Measurements from ENCODE around the gene PKIB. TPM values are rescaled to one million over a fixed set of nuclear protein-coding genes. Genes with fewer than 3 reads are reported as not detected.
"Not testable (repeated sequence)": the region's sequence is repeated elsewhere in the genome, so short reads cannot be mapped to it uniquely, and the experiment has no call there.

Gene PKIB
- total RNA-seq, 1 donor from 2014 or later: 74.6 TPM

DNA sequence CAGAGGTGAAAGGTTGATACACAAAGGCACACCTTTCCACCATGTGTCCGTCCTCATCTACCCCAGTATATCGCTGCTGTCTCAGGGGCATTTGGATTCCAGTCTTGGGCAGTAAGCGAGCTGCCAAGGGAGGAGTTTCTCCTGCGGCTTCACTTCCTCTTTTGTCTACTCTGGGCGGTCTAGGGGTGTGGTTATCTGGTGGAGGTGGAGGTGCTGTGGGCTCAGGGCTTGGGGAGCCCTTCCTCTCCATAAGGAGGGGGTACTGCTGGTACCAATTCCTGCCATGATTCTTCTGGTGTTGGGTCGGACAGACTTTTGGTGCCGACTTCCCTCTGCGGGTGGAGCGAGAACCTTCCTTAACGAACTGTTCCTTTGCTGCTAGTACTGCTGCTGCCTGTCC lies 137.4 kb downstream of the PKIB start:
- no peaks in the 10 kb centered on the region for H3K27me3 ChIP-seq (ENCODE audit: insufficient read depth, low read length)
- no peak overlapping the region for H3K27ac Mint-ChIP-seq (ENCODE audit: unreplicated experiment)
- H3K4me3 ChIP-seq (ENCODE audit: insufficient read depth, low read depth, low read length): no peak overlapping the region
- no peaks in the 10 kb centered on the region for H3K4me1 ChIP-seq (ENCODE audit: insufficient read depth, low read length)
- no peaks in the 10 kb centered on the region for H3K36me3 Mint-ChIP-seq (ENCODE audit: low read depth, unreplicated experiment)
- H4K20me1 ChIP-seq (ENCODE audit: insufficient read depth, low read length): no peaks in the 10 kb centered on the region
- no peak overlapping the region for H3K9ac ChIP-seq (ENCODE audit: low read length)
- no peak overlapping the region for H3K4me3 Mint-ChIP-seq (ENCODE audit: unreplicated experiment)
- H3K27ac ChIP-seq (ENCODE audit: low read depth, low read length): no peak overlapping the region
- no peak overlapping the region for H2AFZ ChIP-seq (ENCODE audit: low read depth, low read length)
- TF ChIP-seq, protein P1, sequence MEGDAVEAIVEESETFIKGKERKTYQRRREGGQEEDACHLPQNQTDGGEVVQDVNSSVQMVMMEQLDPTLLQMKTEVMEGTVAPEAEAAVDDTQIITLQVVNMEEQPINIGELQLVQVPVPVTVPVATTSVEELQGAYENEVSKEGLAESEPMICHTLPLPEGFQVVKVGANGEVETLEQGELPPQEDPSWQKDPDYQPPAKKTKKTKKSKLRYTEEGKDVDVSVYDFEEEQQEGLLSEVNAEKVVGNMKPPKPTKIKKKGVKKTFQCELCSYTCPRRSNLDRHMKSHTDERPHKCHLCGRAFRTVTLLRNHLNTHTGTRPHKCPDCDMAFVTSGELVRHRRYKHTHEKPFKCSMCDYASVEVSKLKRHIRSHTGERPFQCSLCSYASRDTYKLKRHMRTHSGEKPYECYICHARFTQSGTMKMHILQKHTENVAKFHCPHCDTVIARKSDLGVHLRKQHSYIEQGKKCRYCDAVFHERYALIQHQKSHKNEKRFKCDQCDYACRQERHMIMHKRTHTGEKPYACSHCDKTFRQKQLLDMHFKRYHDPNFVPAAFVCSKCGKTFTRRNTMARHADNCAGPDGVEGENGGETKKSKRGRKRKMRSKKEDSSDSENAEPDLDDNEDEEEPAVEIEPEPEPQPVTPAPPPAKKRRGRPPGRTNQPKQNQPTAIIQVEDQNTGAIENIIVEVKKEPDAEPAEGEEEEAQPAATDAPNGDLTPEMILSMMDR (IDR thresholded peaks at IDR 0.05; ENCODE audit: insufficient read depth, low read depth, low read length): no peak
- no peak for TF ChIP-seq EZH2 (IDR thresholded peaks at IDR 0.05; ENCODE audit: insufficient read depth, low read length)
- no peaks in the 10 kb centered on the region for H3K36me3 ChIP-seq (ENCODE audit: insufficient read depth, low read length)
- no peak for FAIRE-seq
- H3K4me2 ChIP-seq (ENCODE audit: low read length): no peak overlapping the region
- H3K27me3 Mint-ChIP-seq (ENCODE audit: low read depth, unreplicated experiment): no peaks in the 10 kb centered on the region
- no peak for DNase-seq (ENCODE audit: low read depth)
- H3K9me3 ChIP-seq (ENCODE audit: insufficient read depth, low read depth, low read length): no peaks in the 10 kb centered on the region
- no peaks in the 10 kb centered on the region for H3K79me2 ChIP-seq (ENCODE audit: insufficient read depth, low read length)
- peaks cover 7% of the 10 kb centered on the region for H3K9me3 Mint-ChIP-seq (ENCODE audit: unreplicated experiment)
- H3K4me1 Mint-ChIP-seq (ENCODE audit: low read depth, unreplicated experiment): no peaks in the 10 kb centered on the region

DNA sequence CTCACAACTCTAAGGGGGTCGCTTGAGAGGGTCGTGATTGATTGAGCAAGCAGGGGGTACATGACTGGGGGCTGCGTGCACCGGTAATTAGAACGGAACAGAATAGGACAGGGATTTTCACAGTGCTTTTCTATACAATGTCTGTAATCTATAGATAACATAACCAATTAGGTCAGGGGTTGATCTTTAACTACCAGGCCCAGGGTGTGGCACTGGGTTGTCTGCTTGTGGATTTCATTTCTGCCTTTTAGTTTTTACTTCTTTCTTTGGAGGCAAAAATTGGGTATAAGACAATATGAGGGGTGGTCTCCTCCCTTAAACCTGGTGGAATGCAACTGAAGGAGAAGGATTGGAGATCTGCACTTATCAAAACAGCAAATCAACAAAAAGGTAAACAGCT lies 138.7 kb downstream of the PKIB start:
- not testable (repeated sequence) for H3K9me3 ChIP-seq (ENCODE audit: insufficient read depth, low read depth, low read length); H3K9ac ChIP-seq (ENCODE audit: low read length); H3K4me1 ChIP-seq (ENCODE audit: insufficient read depth, low read length); H3K4me2 ChIP-seq (ENCODE audit: low read length); H4K20me1 ChIP-seq (ENCODE audit: insufficient read depth, low read length); H3K27me3 ChIP-seq (ENCODE audit: insufficient read depth, low read length); H3K27ac ChIP-seq (ENCODE audit: low read depth, low read length); H3K4me3 ChIP-seq (ENCODE audit: insufficient read depth, low read depth, low read length); H3K27me3 Mint-ChIP-seq (ENCODE audit: low read depth, unreplicated experiment); H3K9me3 Mint-ChIP-seq (ENCODE audit: unreplicated experiment); H3K4me1 Mint-ChIP-seq (ENCODE audit: low read depth, unreplicated experiment); H3K27ac Mint-ChIP-seq (ENCODE audit: unreplicated experiment); FAIRE-seq; H3K36me3 ChIP-seq (ENCODE audit: insufficient read depth, low read length); H2AFZ ChIP-seq (ENCODE audit: low read depth, low read length); DNase-seq (ENCODE audit: low read depth); H3K79me2 ChIP-seq (ENCODE audit: insufficient read depth, low read length); H3K4me3 Mint-ChIP-seq (ENCODE audit: unreplicated experiment); H3K36me3 Mint-ChIP-seq (ENCODE audit: low read depth, unreplicated experiment)

DNA sequence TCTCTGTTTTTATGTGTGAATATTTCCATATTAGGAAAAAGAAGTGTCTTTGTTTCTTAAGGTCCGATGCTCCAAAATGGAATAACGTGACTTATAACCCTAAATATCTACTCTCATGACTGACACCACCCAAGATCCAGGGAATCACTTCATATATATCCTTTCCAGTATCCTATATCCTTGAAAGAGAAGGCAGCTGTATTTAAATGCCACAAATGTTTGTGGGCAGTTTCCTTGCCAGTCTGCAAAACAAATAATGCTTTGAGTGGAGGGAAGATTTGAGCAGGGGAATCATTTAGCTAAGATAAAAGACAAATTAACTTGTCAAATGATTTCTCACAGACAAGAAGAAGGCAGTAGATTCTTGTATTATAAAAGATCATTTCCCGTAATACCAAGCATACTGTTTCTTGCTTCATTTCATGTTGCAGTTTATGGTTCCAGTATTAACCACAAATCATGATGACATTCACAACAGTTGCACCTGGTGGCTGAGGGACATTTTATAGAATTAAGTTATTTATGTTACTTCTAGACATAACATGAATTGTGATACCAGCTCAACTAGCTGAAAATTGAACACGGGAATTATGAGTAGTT lies 139.3 kb downstream of the PKIB start:
- no peaks in the 10 kb centered on the region for H3K27me3 ChIP-seq (ENCODE audit: insufficient read depth, low read length)
- peaks cover 5% of the 10 kb centered on the region for H3K9me3 Mint-ChIP-seq (ENCODE audit: unreplicated experiment)
- no peak for DNase-seq (ENCODE audit: low read depth)
- no peak overlapping the region for H3K27ac ChIP-seq (ENCODE audit: low read depth, low read length)
- H3K36me3 ChIP-seq (ENCODE audit: insufficient read depth, low read length): no peaks in the 10 kb centered on the region
- no peak overlapping the region for H3K9ac ChIP-seq (ENCODE audit: low read length)
- no peaks in the 10 kb centered on the region for H3K4me1 ChIP-seq (ENCODE audit: insufficient read depth, low read length)
- no peaks in the 10 kb centered on the region for H3K27me3 Mint-ChIP-seq (ENCODE audit: low read depth, unreplicated experiment)
- no peak overlapping the region for H3K27ac Mint-ChIP-seq (ENCODE audit: unreplicated experiment)
- H2AFZ ChIP-seq (ENCODE audit: low read depth, low read length): no peak overlapping the region
- no peaks in the 10 kb centered on the region for H3K36me3 Mint-ChIP-seq (ENCODE audit: low read depth, unreplicated experiment)
- no peaks in the 10 kb centered on the region for H4K20me1 ChIP-seq (ENCODE audit: insufficient read depth, low read length)
- H3K9me3 ChIP-seq (ENCODE audit: insufficient read depth, low read depth, low read length): no peaks in the 10 kb centered on the region
- TF ChIP-seq, protein P1 (IDR thresholded peaks at IDR 0.05; ENCODE audit: insufficient read depth, low read depth, low read length): no peak
- TF ChIP-seq EZH2 (IDR thresholded peaks at IDR 0.05; ENCODE audit: insufficient read depth, low read length): no peak
- no peaks in the 10 kb centered on the region for H3K4me1 Mint-ChIP-seq (ENCODE audit: low read depth, unreplicated experiment)
- H3K4me3 Mint-ChIP-seq (ENCODE audit: unreplicated experiment): no peak overlapping the region
- H3K4me3 ChIP-seq (ENCODE audit: insufficient read depth, low read depth, low read length): no peak overlapping the region
- H3K79me2 ChIP-seq (ENCODE audit: insufficient read depth, low read length): no peaks in the 10 kb centered on the region
- no peak overlapping the region for H3K4me2 ChIP-seq (ENCODE audit: low read length)
- FAIRE-seq: no peak

Measured in astrocyte (in vitro differentiated cells and primary cell).